Smooth muscle cell (in vitro differentiated cells): ENCODE data around the gene AFP. TPM values are rescaled to one million over a fixed set of nuclear protein-coding genes. Genes with fewer than 3 reads are reported as not detected.

Source experiments
- DNase-seq: peaks from one replicate; lab custom pipeline; 2025; ENCODE audit not compliant: unreplicated experiment; lab: John Stamatoyannopoulos, UW
- H2AFZ ChIP-seq: fragments of 200-600 bp; sonication (generic); 2 replicates; pipeline ENCODE4 v1.6.0; 2016; ENCODE audit warnings: antibody characterized with exemption, low read depth, mild to moderate bottlenecking
- H3F3A ChIP-seq: fragments of 200-600 bp; sonication (generic); 2 replicates; pipeline ENCODE4 v1.6.0; 2017; ENCODE audit warnings: antibody characterized with exemption, low read depth
- H3K27ac ChIP-seq: fragments of 200-600 bp; sonication (generic); 2 replicates; pipeline ENCODE4 v1.5.1; 2016; ENCODE audit warnings: low read depth, mild to moderate bottlenecking
- H3K27me3 ChIP-seq: fragments of 200-600 bp; sonication (generic); 2 replicates; pipeline ENCODE4 v1.6.1; 2016; ENCODE audit warnings: low read depth, mild to moderate bottlenecking
- H3K36me3 ChIP-seq: fragments of 200-600 bp; sonication (generic); 2 replicates; pipeline ENCODE4 v1.5.1; 2016; ENCODE audit warnings: low read depth
- H3K4me1 ChIP-seq: fragments of 200-600 bp; sonication (generic); 2 replicates; pipeline ENCODE4 v1.5.1; 2016; ENCODE audit warnings: low read depth
- H3K4me2 ChIP-seq: fragments of 200-600 bp; sonication (generic); 2 replicates; pipeline ENCODE4 v1.6.0; 2016; ENCODE audit warnings: mild to moderate bottlenecking
- H3K4me3 ChIP-seq: fragments of 200-600 bp; sonication (generic); 2 replicates; pipeline ENCODE4 v1.5.1; 2016; ENCODE audit warnings: mild to moderate bottlenecking
- H3K79me2 ChIP-seq: fragments of 200-600 bp; sonication (generic); 2 replicates; pipeline ENCODE4 v1.6.0; 2016; ENCODE audit warnings: low read depth, mild to moderate bottlenecking
- H3K9ac ChIP-seq: fragments of 200-600 bp; sonication (generic); 2 replicates; pipeline ENCODE4 v1.6.0; 2016; ENCODE audit warnings: low read depth
- H3K9me3 ChIP-seq: fragments of 200-600 bp; sonication (generic); replicated peaks from 2 replicates; pipeline ENCODE4 v1.5.1; 2016; ENCODE audit warnings: low read depth
- H4K20me1 ChIP-seq: fragments of 200-600 bp; sonication (generic); 2 replicates; pipeline ENCODE4 v1.6.0; 2016; ENCODE audit warnings: low read depth
- CTCF ChIP-seq: fragments of 200-600 bp; sonication (generic); IDR thresholded peaks from 2 replicates; pipeline ENCODE4 v1.5.1; 2017; ENCODE audit warnings: borderline replicate concordance, mild to moderate bottlenecking, antibody characterized with exemption; ENCODE audit not compliant: insufficient read depth, poor library complexity, severe bottlenecking
- WGBS: methylation state at CpG from one replicate; pipeline ENCODE4 v1.1.7; 2016; ENCODE audit warnings: low lambda C conversion rate; 5-methylcytosine and 5-hydroxymethylcytosine counted together
- polyA plus RNA-seq: library from polyadenylated mRNA; unstranded; fragments of >200 nt; fragmentation: Nextera tagmentation; extraction: Ambion mirVana; gene quantifications from 2 replicates; pipeline ENCODE4 v1.2.1, GENCODE V29; 2016
- total RNA-seq: library from RNA; depleted of rRNA; stranded (reverse); fragments of >200 nt; gene quantifications from 2 replicates; pipeline ENCODE4 v1.2.3, GENCODE V29; 2014

The AFP gene
- total and polyA plus RNA-seq, 2 experiments from 2014 or later = 5.0 to 6.0 TPM

GRCh38 chr4:73420615-73421014, 15.4 kb upstream of the AFP start:
- Histone ChIP-seq H4K20me1 (no peaks in the 10 kb centered on the region), H3K9ac (no peak overlapping the region), H3K9me3 (no peaks in the 10 kb centered on the region), H3K27me3 (no peaks in the 10 kb centered on the region), H3K36me3 (no peaks in the 10 kb centered on the region), H3K79me2 (no peaks in the 10 kb centered on the region), H3F3A (no peaks in the 10 kb centered on the region), H3K4me2 (no peak overlapping the region), H2AFZ (no peak overlapping the region), H3K27ac (no peak overlapping the region), H3K4me3 (no peak overlapping the region), H3K4me1 (no peaks in the 10 kb centered on the region)
- no peak for TF ChIP-seq CTCF
- DNase-seq = no peak
- WGBS = 57% methylated on average over 2 of the region's 2 CpGs

- no peak overlapping the region for H3K4me2 ChIP-seq
- H3K9ac ChIP-seq = no peak overlapping the region
- TF ChIP-seq CTCF = no peak
- no peaks in the 10 kb centered on the region for H4K20me1 ChIP-seq
- no peak for DNase-seq
- no peaks in the 10 kb centered on the region for H3K4me1 ChIP-seq
- H3K9me3 ChIP-seq = no peaks in the 10 kb centered on the region
- no peaks in the 10 kb centered on the region for H3K27me3 ChIP-seq
- no peaks in the 10 kb centered on the region for H3F3A ChIP-seq
- no peak overlapping the region for H3K27ac ChIP-seq
- H3K79me2 ChIP-seq = no peaks in the 10 kb centered on the region
- H3K4me3 ChIP-seq = no peak overlapping the region
- no peak overlapping the region for H2AFZ ChIP-seq
- no peaks in the 10 kb centered on the region for H3K36me3 ChIP-seq
Observed at GRCh38 chr4:73421708-73422457, 14.1 kb upstream of the AFP start.

GRCh38 chr4:73422458-73422752, 13.6 kb upstream of the AFP start:
- Histone ChIP-seq H3K27ac (no peak overlapping the region), H2AFZ (no peak overlapping the region), H3K4me2 (no peak overlapping the region), H3K9me3 (no peaks in the 10 kb centered on the region), H4K20me1 (no peaks in the 10 kb centered on the region), H3F3A (no peaks in the 10 kb centered on the region), H3K9ac (no peak overlapping the region), H3K4me3 (no peak overlapping the region), H3K4me1 (no peaks in the 10 kb centered on the region), H3K79me2 (no peaks in the 10 kb centered on the region), H3K36me3 (no peaks in the 10 kb centered on the region), H3K27me3 (no peaks in the 10 kb centered on the region)
- 87% methylated on average over 4 of the region's 4 CpGs for WGBS
- TF ChIP-seq CTCF = no peak
- no peak for DNase-seq

- Histone ChIP-seq H3K79me2 (no peaks in the 10 kb centered on the region), H3K27ac (no peak overlapping the region), H3K36me3 (no peaks in the 10 kb centered on the region), H3K9ac (no peak overlapping the region), H3K4me1 (no peaks in the 10 kb centered on the region), H3K27me3 (no peaks in the 10 kb centered on the region), H2AFZ (no peak overlapping the region), H3F3A (no peaks in the 10 kb centered on the region), H3K4me3 (no peak overlapping the region), H3K9me3 (no peaks in the 10 kb centered on the region), H4K20me1 (no peaks in the 10 kb centered on the region), H3K4me2 (no peak overlapping the region)
- no peak for DNase-seq
- no peak for TF ChIP-seq CTCF
Observed at GRCh38 chr4:73423184-73423583, 12.8 kb upstream of the AFP start.
